ENCODE data around the gene GPATCH8.

DNA sequence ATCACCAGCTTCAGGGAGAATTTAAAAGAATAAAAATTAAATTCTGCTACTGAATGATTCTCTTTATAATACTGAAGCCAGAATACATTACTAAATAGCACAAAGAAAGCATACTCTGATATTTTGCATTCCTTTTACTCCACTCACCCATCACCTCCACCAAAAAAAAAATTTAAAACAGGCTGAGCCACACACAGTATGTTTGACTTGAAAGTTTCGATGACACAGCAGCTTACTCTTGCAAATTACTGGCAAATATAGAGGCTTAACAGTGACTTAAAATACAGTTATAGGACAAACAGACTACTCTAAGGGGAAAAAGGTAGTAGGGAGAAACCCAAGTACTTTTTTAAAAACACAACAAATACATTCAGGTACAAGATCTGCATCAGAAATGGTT lies 39.2 kb downstream of the GPATCH8 start:
- TF ChIP-seq, protein P1, sequence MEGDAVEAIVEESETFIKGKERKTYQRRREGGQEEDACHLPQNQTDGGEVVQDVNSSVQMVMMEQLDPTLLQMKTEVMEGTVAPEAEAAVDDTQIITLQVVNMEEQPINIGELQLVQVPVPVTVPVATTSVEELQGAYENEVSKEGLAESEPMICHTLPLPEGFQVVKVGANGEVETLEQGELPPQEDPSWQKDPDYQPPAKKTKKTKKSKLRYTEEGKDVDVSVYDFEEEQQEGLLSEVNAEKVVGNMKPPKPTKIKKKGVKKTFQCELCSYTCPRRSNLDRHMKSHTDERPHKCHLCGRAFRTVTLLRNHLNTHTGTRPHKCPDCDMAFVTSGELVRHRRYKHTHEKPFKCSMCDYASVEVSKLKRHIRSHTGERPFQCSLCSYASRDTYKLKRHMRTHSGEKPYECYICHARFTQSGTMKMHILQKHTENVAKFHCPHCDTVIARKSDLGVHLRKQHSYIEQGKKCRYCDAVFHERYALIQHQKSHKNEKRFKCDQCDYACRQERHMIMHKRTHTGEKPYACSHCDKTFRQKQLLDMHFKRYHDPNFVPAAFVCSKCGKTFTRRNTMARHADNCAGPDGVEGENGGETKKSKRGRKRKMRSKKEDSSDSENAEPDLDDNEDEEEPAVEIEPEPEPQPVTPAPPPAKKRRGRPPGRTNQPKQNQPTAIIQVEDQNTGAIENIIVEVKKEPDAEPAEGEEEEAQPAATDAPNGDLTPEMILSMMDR (conservative IDR thresholded peaks at IDR 0.05), result no peak
- no peak for TF ChIP-seq ZFX (IDR thresholded peaks at IDR 0.05)
